Brain pericyte (primary cell): ENCODE measurements around the gene KRTAP12-1.
"Not testable (repeated sequence)": the region's sequence is repeated elsewhere in the genome, so short reads cannot be mapped to it uniquely, and the experiment has no call there.

Source experiments
- DNase-seq: peaks from one replicate; pipeline ENCODE4 v3.0.0-alpha.2; 2012; ENCODE audit warnings: low read depth, low spot score

The KRTAP12-1 gene

DNA sequence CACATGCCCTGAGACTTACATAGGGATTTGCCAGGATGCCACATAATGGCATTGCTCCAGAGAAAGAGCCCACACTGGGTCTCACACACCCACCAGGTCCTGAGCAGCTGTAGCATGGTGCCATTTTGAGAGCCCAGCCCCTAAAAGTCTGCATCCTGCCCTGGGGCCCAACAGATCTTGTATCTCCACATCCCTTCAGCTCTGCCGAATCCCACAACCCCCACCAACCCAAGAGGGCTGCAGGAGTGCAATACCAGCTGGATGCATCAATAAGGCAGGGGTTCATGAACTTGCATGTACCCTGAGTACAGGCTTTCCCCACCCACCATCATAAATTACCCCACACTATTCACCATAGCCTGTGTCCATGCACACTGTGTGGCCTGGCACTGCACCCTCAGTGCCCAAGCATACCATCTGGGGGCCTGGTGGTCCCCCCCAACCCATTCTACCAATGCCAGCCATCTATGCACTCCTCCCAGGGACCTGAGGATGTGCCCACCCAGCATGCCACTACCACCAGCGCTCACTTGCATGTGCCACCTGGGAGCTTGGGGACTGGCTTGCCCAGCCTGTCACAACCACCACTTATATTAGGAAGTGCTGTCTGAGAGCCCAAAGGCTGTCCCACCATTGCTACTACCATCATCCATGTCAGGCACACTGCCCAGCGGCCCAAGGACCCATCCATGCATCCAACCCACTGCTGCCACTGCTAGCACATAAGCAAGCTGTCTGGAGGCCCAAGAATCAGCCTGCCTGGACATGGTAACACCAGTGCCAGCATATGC, 11.1 kb downstream of the KRTAP12-1 start:
- no peak for DNase-seq

DNA sequence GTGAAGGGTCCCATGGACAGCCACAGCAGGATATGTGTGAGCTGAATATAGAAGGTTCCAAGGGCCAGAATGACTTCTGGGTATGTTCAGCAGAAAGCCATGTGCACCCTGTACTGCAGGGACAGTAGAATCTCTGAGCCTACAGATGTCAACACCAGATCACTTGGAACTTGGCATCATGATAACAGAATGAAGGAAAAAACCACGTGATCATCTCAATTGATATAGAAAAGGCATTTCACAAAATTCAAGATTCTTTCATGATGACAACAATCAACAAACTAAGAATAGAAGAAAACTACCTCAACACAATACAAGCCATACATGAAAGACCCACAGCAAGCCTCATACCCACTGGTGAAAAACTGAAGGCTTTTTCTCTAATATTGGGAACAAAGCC, 14.4 kb downstream of the KRTAP12-1 start:
- DNase-seq = no peak

DNA sequence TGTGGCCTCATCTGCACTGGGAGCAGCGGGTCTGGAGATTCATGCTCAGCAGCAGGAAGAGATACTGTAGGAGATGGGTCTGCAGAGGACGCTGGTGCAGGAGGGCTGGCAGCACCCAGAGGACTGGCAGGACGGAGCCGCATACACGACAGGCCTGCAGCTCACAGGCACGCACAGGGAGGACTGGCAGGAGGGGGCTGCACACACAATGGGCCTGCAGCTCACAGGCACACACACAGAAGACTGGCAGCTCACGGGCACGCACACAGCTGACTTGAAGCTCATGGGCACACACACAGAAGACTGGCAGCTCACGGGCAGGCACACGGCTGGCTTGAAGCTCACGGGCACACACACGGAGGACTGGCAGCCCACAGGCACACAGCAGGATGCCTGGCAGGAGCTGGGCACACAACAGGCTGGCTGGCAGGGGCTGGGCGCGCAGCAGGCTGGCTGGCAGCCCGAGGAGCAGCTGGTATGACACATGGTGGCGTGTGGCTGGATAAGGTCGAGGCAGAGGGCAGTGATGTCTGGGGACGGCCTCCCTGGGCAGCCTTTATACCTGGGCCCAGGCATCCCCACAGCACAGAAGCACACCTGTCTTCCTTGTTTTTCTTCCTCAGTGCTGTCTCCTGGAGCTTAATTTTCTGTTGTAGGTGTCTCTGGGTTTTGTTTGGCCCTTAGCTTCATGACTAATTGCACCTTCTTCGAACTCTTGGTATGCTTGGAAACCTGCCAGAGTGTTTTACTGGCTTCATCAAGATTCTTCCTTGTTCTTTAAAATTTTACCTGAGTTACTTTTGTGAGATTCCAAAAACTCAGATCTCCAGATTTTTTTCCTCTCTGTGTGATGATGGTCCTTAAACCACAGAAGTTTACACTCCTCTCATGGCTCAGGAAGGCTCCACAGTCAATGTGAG, 15.3 kb downstream of the KRTAP12-1 start, which contains the start of gene KRTAP12-2:
KRTAP12-2 (minus strand) TSS at position 527 of the 920 bp plus-strand sequence; CDS start at position 486, 41 bp downstream.
- DNase-seq = no peak

DNA sequence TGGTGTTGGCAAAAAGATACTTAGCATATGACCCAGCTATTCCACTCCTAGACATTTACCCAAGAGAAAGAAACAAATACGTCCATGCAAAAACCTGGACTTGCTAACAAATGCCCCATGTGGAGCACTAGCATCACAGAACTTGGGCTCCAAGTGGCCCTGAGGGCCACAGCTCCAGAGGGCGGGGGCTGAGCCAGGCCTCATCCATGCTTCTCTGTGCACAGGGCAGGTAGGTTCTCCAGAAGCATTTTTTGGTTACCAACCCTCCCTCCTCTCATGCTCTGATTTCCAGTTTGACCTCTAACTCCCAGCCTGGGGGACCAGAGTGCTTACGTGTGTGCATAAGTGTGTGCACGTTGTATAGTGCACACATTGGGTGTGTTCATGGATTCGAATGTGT, 17.3 kb downstream of the KRTAP12-1 start:
- DNase-seq = no peak

DNA sequence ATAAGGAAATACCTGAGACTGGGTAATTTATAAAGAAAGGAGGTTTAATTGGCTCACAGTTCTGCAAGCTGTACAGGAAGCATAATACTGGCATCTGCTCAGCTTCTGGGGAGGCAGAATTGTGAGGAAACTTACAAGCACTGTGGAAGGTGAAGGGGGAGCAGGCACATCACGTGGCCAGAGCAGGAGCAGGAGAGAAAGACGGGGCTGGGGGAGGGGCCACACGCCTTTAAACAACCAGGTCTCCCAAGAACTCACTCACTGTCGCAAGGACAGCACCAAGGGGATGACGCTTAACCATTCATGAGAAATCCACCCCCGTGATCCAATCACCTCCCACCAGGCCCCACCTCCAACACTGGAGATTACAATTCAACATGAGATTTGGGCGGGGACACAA, 20.4 kb downstream of the KRTAP12-1 start:
- DNase-seq = not testable (repeated sequence)

DNA sequence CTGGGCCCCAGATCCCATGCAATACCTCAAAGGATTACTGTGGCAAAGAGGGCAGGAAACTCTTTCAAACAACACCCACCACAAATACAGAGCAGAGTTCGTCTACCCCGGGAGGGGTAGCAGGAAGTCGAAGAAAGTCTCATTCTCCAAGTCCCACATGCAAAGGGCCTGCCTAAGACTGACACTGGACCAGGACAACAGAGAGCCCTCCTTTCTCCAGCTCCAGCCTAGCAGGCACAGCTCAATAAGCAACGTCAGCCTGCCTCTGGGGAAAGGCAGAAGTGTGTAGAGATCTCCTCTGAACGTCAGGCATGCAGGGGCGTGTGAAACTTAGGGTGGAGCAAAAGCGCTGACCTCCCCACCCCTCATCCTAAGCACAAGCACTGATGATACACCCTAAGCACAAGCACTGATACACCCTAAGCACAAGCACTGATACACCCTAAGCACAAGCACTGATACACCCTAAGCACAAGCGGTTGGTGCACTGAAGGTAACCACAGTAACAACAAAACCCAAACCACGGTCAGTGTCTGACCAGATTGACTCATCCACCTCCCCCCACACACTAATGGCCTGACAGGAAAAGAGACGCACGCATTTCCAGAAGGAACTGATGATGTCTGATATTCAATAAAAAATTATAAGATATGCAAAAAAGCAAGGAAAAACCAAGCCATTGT, 22.9 kb downstream of the KRTAP12-1 start:
- no peak for DNase-seq

DNA sequence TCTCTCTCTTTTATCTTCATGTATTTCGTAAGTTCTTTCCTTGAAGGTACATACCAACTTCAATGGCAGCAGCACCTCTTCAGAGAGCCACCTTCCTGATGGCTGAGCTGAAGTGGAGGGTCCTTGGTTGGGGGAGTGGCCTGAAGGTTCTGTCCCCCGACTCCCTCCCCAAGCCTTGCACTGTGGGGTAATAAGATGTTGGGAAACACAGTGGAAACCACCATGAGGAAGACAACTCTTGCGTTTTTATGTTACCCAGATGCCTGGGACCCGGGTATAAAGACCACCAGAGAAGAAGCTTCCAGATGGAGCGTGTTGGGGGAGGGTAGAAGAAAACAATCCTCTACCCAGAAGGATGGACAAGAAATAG, 23.4 kb downstream of the KRTAP12-1 start:
- DNase-seq = no peak

DNA sequence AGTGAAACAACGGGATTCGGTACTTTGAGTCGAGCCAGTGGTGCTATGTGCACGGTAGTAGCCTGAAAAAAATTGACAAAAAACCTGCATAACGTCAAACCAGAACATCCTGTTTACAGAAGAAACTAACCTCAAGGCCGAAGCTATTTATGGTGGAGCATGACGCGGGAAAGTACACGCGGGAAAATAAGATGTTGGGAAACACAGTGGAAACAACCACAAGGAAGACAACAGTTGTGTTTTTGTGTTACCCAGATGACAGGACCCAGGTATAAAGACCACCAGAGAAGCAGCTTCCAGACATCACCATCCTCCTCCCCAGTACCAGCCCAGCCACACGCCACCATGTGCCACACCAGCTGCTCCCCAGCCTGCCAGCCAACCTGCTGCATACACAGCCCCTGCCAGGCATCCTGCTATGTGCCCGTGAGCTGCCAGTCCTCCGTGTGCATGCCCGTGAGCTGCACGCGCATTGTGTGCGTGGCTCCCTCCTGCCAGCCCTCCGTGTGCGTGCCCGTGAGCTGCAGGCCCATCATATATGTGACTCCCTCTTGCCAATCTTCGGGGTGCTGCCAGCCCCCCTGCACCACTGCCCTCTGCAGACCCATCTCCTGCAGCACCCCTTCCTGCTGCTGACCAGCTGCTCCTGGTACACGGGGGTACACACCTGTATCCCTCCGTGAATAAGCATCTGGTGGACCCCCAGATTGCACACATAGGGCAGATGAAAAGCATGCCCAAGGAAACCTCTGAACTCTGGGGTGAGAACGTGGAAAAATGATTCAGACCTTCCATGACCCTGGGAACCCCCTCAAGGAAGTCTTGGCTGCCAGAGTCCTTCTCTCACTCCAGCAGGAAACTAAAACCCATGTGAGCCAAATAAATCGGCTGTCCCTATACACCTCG, 24.1 kb downstream of the KRTAP12-1 start, which contains the start of gene KRTAP12-3:
KRTAP12-3 (plus strand) TSS at position 298 of the 906 bp plus-strand sequence; CDS start at position 346, 48 bp downstream.
- no peak for DNase-seq

DNA sequence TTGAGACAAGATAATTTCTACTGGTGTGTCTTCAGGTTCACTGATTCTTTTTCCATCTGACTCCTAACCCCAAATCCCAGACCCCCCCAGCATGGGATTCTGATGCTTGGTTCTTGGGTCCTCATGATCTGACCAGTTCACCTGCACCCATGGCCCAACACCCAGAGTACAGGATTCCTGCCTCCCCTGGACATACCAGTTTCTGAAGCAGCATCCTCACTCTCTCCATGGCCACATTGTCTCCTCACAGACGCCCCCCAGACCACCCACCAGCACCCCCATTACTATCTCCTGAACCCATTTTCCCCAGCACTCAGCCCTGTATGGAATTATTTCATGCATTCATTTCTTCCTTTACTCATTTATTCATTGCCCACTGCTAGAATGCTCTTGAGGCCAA, 25.1 kb downstream of the KRTAP12-1 start:
- DNase-seq = no peak

DNA sequence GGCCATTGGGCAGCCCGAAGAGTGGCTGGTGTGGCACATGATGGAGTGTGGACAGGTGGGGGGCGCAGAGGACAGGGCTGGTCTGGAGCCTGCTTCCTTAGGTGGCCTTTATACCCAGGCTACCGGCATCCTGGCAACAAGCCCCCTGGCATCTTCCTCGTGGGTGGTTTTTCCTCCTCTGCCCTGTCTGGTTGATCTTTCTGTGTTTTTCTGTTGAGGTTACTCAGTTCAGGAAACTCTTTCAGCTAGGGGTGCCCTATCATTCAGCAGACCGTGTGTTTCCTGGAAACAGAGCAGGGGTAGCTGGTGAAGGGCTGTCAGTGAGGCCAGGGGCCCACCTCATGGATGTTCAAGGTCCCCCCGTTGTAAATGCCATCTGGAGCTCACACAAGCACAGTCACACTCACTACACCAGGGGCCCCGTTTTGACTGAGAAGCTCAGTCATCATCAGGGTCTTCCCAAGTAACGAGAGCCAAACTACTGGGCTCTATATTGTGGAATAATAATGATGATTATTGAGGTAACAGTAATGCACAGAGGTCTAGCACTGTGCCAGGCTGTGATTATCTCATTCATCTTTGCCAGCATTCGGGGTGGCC, 27.3 kb downstream of the KRTAP12-1 start, which contains the start of gene KRTAP12-4:
KRTAP12-4 (minus strand) TSS at position 84 of the 600 bp plus-strand sequence; CDS start at position 39, 45 bp downstream.
- no peak for DNase-seq

DNA sequence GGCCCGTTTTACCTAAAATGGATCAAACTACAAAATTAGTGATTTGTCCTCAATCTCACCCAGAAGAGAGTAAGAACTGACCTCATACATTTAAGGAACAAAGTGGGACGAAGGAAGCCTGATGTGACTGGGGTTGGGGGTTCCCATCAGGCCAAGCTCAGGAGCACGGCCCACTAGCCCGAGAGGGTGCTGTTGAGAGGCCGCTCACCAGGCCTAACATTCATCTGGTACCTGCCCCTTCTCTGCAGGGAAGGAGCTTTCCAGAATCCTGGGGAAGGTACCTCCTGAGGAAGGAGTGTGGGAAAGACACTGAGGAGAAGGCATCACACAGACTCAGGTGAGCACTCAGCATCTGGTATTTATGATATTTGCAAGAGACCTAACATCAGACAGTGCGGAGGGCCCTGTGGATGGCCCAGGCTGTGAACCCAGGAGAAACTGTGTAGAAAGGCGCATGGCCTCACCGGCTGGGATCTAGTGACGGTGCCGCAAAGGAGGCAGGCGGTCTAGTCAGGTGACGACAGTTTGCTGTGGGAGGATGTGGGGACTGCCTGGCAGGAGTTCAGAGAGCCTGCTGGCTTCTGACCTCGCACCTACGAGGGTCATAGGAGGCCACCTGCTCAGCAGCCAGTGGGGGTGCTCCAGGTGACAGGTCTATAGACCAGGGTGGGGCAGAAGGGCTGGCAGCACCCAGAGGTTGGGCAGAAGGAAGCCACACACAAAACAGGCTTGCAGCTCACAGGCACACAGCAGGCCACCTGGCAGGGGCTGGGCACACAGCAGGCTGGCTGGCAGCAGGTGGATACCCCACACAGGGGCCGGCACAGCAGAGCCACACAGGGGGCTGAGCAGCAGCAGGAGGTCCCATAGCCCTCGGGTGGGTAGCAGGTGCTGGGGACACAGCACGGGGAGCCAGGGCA, 28.0 kb downstream of the KRTAP12-1 start:
- no peak for DNase-seq

DNA sequence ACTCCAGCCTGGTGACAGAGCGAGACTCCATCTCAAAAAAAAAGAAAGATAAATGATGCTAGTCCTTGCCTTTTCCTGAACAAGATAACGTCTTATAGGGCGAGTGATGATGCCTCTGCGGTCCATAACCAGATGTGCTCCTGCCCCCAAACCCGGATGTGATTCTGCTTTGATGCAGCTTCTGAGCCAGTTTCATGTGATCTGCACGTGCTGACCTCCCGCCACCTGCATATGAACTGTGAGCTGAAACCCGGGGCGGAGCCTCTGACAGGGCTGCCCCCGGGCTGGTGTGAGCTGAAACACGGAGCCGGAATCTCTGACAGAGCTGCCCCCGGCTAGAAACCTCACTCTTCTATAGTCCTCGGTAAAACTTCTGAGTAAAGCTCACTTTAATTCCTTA, 28.8 kb downstream of the KRTAP12-1 start:
- DNase-seq = no peak

DNA sequence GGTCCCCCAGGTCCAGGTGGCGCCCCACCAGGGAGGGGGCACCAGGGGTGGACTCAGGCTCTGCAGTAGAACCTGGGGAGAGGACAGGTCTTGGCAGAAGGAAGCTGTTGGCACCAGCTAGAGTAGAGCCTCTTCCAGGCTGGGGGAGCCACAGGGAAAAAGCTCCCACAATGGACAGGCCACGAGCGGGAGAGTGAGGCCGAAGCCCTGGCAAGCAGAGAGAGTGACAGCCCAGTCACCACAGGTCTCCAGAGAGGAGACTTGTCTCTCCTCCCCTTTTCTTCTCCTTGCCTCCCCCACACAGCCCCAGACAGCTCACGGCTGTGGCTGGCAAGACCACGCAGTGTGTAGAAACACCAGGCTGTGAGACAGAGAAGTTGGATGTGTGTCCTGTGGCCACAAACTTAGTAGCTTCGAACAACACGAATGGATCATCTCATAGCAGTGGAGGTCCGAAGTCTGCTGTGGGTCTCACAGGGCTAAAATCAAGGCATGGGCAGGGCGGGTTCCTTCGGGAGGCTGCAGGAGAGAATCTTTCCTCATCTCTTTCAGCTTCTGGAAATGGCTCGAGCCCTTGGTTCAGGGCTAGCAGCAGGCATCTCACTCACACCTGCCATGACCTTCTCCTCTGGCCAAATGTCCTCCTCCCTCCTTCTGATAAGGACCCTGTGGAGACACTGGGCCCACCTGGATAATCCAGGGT, 30.8 kb downstream of the KRTAP12-1 start:
- DNase-seq = no peak

DNA sequence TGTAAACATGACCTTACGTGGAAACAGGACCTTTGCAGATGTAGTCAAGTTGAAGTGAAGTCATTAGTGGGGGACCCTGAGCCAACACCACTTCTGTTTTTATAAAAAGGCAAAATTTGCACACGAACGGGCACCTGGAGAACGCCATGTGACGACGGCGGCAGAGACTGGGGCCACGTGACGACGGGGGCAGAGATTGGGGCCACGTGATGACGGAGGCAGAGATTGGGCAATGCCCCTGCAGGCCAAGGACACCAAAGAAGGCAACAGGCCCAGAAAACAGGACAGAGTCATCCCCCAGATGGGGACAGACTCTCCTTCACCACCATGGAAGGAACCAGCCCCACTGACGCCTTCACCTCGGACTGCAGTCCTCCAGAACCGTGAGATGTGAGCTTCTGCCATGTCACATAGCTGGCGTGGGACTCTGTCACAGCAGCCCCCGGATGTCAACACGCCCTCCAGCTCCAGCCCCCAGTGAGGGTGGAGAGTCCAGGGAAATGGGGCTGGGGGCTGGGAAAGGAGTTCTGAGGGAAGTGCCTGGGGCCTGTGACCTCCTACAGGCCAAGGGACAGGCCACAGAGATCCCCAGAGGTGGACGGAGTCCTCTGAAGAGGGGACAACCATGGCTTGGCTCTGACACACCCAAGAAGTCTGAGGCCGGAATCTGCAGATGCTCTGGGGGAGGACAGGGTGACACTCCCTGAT, 31.5 kb downstream of the KRTAP12-1 start:
- no peak for DNase-seq

DNA sequence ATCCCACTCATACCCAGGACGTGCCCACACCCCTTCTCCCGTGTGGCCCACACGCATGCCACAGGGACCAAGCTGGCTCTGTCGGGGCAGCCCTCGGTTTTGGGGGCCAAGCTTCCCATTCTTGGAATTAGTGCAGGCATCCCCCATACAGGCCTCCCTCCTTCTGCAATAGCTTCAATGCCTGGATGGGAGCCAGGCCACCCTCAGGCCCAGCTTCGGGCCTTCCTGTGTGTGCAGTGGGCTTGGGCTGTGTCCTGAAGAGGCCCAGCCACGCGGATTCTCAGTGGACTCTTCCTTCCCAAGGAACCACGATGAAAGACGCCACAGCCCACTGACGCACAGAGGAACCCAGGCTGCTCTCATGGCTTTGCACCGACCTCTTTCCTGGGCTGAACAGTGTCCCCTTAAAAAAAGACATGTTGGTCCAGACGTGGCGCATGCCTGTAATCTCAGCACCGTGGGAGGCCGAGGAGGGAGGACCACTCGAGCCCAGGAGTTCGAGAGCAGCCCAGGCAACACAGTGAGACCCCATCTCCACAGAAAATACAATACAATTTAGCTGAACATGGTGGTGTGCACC, 32.4 kb downstream of the KRTAP12-1 start:
- DNase-seq = no peak

DNA sequence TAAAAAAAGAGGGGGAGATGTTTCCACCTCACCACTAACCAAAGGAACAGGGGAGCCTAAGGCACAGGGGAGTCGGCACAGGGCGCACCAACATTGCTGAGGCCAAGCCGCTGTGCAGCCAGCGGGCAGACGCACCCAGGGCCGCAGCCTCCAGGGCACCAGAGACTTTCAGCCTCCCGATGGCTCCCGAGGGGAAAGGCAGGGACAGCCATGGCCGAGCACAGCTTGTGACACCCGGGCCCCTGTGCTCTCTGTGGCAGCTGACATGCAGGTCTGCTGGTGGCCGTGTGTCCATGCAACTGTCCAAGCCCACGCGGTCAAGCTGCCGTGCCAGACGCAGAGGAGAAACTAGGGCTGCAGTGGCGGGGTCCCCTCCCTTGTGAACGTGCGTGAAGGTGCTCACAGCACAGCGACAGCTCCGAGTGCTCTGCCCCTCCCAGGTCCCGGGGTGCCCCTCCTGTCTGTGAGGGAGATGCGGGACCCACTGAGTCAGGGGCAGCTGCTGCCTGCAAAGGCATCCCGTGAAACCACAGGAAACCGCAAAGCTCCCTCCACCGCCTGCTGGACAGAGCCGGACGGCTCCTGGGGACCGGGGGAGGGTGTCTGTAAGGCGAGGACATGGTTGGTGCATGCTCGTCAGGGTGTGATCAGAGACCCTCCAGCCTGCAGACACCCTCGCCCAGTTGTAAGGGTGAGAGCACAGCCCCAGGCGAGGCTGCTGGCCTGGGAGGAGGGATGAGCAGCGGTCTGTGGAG, 33.2 kb downstream of the KRTAP12-1 start:
- DNase-seq = no peak

DNA sequence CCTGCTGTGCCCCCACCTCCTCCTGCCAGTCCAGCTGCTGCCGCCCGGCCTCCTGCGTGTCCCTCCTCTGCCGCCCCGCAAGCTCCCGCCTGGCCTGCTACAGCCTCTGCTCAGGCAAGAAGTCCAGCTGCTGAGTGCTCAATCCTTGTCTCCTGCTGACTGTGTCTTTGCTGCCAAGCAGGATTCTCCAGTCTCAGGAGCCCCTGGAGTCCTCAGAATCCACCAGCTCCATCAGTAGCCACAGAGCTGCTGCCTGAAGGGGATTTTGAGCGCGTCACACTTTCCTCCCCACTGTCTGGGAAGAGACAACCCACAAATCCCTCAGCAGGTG, 34.8 kb downstream of the KRTAP12-1 start:
- DNase-seq = no peak
